Gastroesophageal sphincter (tissue), 3 donors: ENCODE data around the gene PPP1R12C.

ENCODE experiments used
- CTCF ChIP-seq, 4 experiments: fragments of 200-600 bp in 2 of 4; fragments of 450-650 bp in 2 of 4; sonication (generic) in 1 of 4; IDR thresholded peaks; one replicate each; pipeline ENCODE4 v1.5.1; 2017 to 2019; ENCODE audit warnings: antibody characterized with exemption in 4 of 4, mild to moderate bottlenecking in 2 of 4, moderate library complexity in 2 of 4
- EP300 ChIP-seq: sonication (generic); formaldehyde crosslinking; IDR thresholded peaks from one replicate; pipeline ENCODE4 v1.6.1; 2017; ENCODE audit warnings: antibody characterized with exemption, mild to moderate bottlenecking

- TF ChIP-seq CTCF (IDR thresholded peaks at IDR 0.05) (no peak), EP300 (no peak)
Observed at GRCh38 chr19:55076321-55076720, 41.1 kb downstream of the PPP1R12C start.
